ENCODE results near the gene FBXW7. TPM values are rescaled to one million over a fixed set of nuclear protein-coding genes. Genes with fewer than 3 reads are reported as not detected.

FBXW7 gene
- total RNA-seq, 3 donors from 2014 or later (not counting 1 experiment from before 2014, with no cell fraction given) = 172 to 202 (median 175) TPM

GRCh38 chr4:152577708-152578396 lies 42.0 kb upstream of the FBXW7 start:
- Histone ChIP-seq H3K4me3 (ENCODE audit: low read length) (no peak overlapping the region), H3K9me3 (ENCODE audit: control insufficient read depth, insufficient read depth, low read length) (no peaks in the 10 kb centered on the region), H3K27ac (ENCODE audit: low read length) (no peak overlapping the region), H3K36me3 (ENCODE audit: control insufficient read depth, insufficient read depth, low read length) (no peaks in the 10 kb centered on the region), H3K4me1 (ENCODE audit: control insufficient read depth, insufficient read depth, low read length) (no peaks in the 10 kb centered on the region), H3K27me3 (ENCODE audit: control insufficient read depth, insufficient read depth, low read length) (peaks cover 2% of the 10 kb centered on the region)
- DNase-seq = no peak
- Mint-ChIP-seq H3K4me3 (no peak overlapping the region), H3K4me1 (no peaks in the 10 kb centered on the region), H3K27ac (no peak overlapping the region), H3K27me3 (ENCODE audit: low read depth in 2 of 2) (peaks cover 16 to 46% of the 10 kb centered on the region in 2 donors), H3K9me3 (no peaks in the 10 kb centered on the region), H3K36me3 (no peaks in the 10 kb centered on the region)
- ATAC-seq = no peak
- intact Hi-C loops (cut with micrococcal nuclease) = no loop called here
- TF ChIP-seq, protein P1, sequence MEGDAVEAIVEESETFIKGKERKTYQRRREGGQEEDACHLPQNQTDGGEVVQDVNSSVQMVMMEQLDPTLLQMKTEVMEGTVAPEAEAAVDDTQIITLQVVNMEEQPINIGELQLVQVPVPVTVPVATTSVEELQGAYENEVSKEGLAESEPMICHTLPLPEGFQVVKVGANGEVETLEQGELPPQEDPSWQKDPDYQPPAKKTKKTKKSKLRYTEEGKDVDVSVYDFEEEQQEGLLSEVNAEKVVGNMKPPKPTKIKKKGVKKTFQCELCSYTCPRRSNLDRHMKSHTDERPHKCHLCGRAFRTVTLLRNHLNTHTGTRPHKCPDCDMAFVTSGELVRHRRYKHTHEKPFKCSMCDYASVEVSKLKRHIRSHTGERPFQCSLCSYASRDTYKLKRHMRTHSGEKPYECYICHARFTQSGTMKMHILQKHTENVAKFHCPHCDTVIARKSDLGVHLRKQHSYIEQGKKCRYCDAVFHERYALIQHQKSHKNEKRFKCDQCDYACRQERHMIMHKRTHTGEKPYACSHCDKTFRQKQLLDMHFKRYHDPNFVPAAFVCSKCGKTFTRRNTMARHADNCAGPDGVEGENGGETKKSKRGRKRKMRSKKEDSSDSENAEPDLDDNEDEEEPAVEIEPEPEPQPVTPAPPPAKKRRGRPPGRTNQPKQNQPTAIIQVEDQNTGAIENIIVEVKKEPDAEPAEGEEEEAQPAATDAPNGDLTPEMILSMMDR (IDR thresholded peaks at IDR 0.05) = no peak
- WGBS (ENCODE audit: insufficient coverage) = 81% methylated on average over 4 of the region's 6 CpGs

DNA sequence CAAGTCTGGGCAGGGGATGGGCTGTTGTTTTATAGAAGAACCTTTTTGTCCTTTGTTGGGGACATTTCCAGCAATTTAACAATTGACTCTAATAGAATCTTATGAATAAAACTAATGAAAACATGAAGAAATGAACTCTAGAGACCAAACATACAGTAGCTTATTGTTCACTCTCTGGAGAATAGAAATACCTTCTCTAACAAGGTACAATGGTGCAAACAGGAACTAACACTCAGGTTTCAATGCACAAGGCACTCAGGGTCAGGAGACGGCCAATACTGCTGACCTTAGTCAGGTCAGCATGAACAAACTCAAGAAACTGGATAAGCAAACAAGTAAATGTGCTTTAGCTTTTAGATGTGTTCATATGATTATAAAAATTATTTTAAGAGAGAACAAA lies 39.6 kb upstream of the FBXW7 start:
- no peak overlapping the region for H3K27ac ChIP-seq (ENCODE audit: low read length)
- no peaks in the 10 kb centered on the region for H3K36me3 ChIP-seq (ENCODE audit: control insufficient read depth, insufficient read depth, low read length)
- Mint-ChIP-seq H3K9me3 (no peaks in the 10 kb centered on the region), H3K4me3 (no peak overlapping the region), H3K27me3 (ENCODE audit: low read depth in 2 of 2) (peaks cover 19 to 42% of the 10 kb centered on the region in 2 donors), H3K36me3 (no peaks in the 10 kb centered on the region), H3K27ac (no peak overlapping the region), H3K4me1 (no peaks in the 10 kb centered on the region)
- H3K4me1 ChIP-seq (ENCODE audit: control insufficient read depth, insufficient read depth, low read length) = no peaks in the 10 kb centered on the region
- ATAC-seq = no peak
- intact Hi-C loops (cut with micrococcal nuclease) = no loop called here
- TF ChIP-seq, protein P1 (IDR thresholded peaks at IDR 0.05) = no peak
- peaks cover 4% of the 10 kb centered on the region for H3K27me3 ChIP-seq (ENCODE audit: control insufficient read depth, insufficient read depth, low read length)
- 90% methylated on average over 1 of the region's 1 CpG for WGBS (ENCODE audit: insufficient coverage)
- H3K4me3 ChIP-seq (ENCODE audit: low read length) = no peak overlapping the region
- no peak for DNase-seq
- no peaks in the 10 kb centered on the region for H3K9me3 ChIP-seq (ENCODE audit: control insufficient read depth, insufficient read depth, low read length)

DNA sequence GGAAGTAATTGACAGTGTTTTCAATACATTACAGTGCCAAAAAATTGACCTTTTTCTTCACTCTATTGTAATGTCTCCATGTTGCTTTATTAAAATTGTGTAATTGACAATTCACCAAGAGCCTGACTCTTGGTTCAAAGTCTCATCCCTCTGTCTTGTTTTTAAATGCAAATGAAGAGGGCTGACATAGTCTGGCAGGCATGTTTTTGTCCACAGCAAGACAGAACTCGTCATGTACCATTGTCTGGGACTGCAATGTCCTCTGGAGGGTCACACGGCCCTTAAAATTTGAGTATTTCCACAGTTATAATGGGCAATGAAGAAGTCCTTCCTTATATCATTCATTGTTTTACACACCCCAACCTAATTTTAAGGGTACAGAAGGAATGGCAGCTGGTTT lies 38.0 kb upstream of the FBXW7 start:
- TF ChIP-seq, protein P1 (IDR thresholded peaks at IDR 0.05) = no peak
- 79% methylated on average over 1 of the region's 2 CpGs for WGBS (ENCODE audit: insufficient coverage)

More for the DNA sequence above, 38.0 kb upstream of the FBXW7 start:
- H3K36me3 ChIP-seq (ENCODE audit: control insufficient read depth, insufficient read depth, low read length) = no peaks in the 10 kb centered on the region
- H3K27ac ChIP-seq (ENCODE audit: low read length) = no peak overlapping the region
- no peak for DNase-seq
- Mint-ChIP-seq H3K27me3 (ENCODE audit: low read depth in 2 of 2) (peaks cover 14 to 36% of the 10 kb centered on the region in 2 donors), H3K27ac (no peak overlapping the region), H3K36me3 (no peaks in the 10 kb centered on the region), H3K9me3 (no peaks in the 10 kb centered on the region), H3K4me3 (no peak overlapping the region), H3K4me1 (no peaks in the 10 kb centered on the region)
- ATAC-seq = no peak
- intact Hi-C loops (cut with micrococcal nuclease) = no loop called here
- H3K27me3 ChIP-seq (ENCODE audit: control insufficient read depth, insufficient read depth, low read length) = peaks cover 4% of the 10 kb centered on the region
- H3K4me1 ChIP-seq (ENCODE audit: control insufficient read depth, insufficient read depth, low read length) = no peaks in the 10 kb centered on the region
- H3K4me3 ChIP-seq (ENCODE audit: low read length) = no peak overlapping the region
- H3K9me3 ChIP-seq (ENCODE audit: control insufficient read depth, insufficient read depth, low read length) = no peaks in the 10 kb centered on the region
